Stimulated activated CD4-positive, alpha-beta T cell treated with anti-CD3 and anti-CD28 coated beads, Interleukin-4, amount 100 ng/mL, for 24 hours (primary cell): ENCODE results near the gene FAM131A.

Experiments used
- DNase-seq: peaks from one replicate; pipeline ENCODE4 v3.0.0-alpha.2; 2020

Gene FAM131A, protein sequence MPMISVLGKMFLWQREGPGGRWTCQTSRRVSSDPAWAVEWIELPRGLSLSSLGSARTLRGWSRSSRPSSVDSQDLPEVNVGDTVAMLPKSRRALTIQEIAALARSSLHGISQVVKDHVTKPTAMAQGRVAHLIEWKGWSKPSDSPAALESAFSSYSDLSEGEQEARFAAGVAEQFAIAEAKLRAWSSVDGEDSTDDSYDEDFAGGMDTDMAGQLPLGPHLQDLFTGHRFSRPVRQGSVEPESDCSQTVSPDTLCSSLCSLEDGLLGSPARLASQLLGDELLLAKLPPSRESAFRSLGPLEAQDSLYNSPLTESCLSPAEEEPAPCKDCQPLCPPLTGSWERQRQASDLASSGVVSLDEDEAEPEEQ

DNA sequence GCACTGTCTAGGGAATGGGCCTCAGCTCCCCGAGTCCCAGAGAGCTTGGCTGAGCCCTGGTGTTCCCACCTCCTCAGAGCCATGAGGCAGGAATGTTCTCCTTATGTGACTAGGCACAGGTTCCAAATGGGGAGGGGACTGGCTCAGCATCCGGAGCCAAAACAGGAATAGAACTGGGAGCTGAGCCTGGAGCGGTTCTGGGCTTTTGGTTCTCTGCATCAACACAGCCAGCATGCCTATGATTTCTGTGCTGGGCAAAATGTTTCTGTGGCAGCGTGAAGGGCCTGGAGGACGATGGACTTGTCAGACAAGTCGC lies at the start of gene FAM131A:
Gene FAM131A, plus strand, starts transcription at position 202 of the 316 bp plus-strand sequence. Its CDS starts 31 bp downstream, at position 233.
- no peak for DNase-seq

DNA sequence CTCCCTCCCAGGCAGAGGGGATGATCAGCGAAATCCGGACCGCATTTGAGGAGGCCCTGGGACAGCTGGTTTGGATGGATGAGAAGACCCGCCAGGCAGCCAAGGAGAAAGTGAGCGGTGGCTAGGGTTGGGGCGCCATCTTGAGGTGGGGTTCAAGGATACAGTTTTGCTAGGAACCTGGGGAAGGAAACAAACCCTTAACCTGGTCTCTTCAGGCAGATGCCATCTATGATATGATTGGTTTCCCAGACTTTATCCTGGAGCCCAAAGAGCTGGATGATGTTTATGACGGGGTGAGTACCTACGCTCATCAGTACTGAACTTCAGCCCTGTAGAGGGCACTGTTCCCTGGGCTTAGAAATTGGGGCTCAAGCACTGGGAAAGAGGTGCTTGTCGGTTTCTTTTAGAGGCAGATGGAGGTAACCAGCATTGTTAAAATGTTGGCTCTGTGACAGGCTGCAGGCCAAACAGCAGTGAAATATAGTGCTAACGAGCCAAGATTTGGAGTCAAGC lies 47.9 kb upstream of the FAM131A start:
- DNase-seq = peak; percentile 73

DNA sequence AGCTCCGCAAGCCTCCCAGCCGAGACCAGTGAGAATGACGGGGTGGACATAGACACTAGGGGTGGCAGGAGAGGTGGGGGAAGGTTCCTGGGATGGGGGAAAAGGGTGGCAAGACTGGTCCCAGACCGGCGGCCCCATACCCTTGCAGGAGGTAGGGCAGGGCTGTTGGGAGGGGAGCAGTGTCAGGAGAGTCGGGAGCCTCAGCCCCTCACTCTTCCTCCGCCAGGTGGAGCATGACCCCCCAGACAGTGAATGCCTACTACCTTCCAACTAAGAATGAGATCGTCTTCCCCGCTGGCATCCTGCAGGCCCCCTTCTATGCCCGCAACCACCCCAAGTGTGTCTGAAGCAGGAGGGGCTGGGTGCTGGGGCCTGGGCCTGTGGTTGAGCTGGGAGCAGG lies 47.1 kb upstream of the FAM131A start:
- DNase-seq = no peak

DNA sequence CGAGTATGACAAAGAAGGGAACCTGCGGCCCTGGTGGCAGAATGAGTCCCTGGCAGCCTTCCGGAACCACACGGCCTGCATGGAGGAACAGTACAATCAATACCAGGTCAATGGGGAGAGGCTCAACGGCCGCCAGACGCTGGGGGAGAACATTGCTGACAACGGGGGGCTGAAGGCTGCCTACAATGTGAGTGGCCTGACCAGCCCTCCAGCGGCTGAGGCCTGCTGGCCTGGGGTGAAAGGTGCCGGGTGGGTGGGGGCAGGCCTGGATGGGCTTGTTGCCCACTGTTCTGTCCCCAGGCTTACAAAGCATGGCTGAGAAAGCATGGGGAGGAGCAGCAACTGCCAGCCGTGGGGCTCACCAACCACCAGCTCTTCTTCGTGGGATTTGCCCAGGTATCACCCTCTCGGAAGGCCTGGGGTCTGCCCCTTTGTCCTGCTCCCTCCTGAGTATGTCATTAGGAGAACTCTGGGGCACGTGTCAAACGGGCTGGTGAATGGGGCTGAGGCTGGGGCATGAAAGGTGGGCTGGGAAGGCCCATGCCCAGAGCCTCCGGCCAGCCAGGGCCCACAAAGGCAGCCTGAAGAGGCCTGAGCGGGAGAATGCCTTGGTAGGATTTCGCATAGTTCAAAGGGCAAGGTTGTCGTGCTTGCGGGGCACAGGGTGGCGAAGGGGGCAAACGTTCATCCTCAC lies 46.2 kb upstream of the FAM131A start:
- DNase-seq = no peak

DNA sequence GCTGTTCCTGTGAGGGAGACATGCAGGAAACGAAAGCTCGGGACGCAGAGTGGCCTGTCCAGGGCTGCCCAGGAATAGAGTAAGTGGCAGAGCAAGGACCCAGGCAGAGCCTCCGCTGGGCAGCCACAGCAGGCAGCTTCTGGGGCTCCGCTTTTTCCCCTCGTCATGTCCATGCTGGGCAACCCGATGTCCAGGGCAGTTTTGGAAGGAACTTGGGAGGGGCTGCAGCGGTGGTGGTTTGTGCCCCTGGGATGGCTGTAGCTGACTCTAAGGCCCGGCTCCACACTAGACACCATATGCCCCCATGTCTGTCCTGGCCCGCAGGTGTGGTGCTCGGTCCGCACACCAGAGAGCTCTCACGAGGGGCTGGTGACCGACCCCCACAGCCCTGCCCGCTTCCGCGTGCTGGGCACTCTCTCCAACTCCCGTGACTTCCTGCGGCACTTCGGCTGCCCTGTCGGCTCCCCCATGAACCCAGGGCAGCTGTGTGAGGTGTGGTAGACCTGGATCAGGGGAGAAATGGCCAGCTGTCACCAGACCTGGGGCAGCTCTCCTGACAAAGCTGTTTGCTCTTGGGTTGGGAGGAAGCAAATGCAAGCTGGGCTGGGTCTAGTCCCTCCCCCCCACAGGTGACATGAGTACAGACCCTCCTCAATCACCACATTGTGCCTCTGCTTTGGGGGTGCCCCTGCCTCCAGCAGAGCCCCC lies 45.5 kb upstream of the FAM131A start:
- no peak for DNase-seq

DNA sequence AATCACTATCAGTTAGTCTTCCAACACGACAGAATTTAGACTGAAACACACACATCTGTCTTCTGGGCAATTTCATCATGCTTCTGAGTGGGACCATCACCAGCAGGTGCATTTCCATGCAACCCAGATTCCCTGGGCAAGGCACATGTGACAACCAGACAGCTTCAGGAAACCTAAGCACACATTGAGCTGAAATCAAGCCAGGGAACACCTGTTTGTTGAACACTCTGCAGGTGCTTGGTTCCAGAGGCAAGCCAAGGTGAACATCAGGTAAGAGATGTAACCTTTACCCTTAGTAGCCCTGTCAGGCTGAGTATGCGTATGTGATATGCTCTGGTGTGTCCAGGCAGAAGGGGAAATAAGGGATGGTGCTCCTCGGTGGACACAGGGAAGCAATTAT lies 41.6 kb upstream of the FAM131A start:
- no peak for DNase-seq

DNA sequence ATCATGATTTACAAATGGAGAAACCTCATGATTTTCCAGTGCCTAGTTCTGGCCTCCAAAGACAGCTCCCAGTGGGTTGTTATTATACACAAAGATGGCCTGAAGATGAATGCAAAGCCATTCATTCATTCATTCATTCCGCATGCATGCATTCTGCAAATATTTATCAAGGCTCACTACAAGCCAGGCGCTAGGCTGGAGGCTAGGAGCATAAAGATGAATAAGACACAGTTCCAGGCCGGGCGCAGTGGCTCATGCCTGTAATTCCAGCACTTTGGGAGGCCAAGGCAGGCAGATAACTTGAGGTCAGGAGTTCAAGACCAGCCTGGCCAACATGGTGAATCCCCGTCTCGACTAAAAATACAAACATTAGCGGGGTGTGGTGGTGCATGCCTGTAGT lies 40.8 kb upstream of the FAM131A start:
- no peak for DNase-seq

DNA sequence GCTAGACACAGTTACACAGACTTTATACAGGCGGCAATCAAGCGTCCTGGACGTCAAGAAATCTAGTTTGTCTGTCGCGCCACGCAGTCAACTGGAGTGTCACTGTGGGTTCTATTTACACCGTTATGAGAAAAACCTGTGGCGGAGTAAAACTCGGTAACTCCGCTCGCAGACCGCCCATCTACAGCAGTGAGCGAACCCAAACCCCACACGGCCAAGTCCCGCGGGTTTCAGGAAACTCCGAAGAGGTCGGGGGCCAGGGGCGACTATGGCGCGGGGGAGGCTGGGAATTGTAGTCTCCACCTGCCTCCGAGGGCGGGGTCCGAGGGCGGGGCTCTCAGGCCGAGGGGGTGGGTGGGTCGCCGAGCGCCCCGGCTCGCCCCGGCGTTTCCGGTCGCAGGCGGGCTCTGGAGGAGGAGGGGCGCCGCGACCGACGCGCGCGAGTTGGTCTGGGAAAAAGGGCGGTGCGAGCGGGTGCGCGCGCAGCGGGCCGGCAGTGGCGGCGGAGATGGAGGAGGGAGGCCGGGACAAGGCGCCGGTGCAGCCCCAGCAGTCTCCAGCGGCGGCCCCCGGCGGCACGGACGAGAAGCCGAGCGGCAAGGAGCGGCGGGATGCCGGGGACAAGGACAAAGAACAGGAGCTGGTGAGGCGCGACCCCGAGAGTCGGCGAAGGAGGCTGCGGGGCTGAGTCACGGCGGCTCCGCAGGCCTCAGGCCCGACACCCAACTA lies 38.5 kb upstream of the FAM131A start, which contains the start of gene PSMD2:
Gene PSMD2, plus strand, starts transcription at position 483 of the 729 bp plus-strand sequence. Its CDS starts 26 bp downstream, at position 509.
- peak; percentile 98 for DNase-seq

DNA sequence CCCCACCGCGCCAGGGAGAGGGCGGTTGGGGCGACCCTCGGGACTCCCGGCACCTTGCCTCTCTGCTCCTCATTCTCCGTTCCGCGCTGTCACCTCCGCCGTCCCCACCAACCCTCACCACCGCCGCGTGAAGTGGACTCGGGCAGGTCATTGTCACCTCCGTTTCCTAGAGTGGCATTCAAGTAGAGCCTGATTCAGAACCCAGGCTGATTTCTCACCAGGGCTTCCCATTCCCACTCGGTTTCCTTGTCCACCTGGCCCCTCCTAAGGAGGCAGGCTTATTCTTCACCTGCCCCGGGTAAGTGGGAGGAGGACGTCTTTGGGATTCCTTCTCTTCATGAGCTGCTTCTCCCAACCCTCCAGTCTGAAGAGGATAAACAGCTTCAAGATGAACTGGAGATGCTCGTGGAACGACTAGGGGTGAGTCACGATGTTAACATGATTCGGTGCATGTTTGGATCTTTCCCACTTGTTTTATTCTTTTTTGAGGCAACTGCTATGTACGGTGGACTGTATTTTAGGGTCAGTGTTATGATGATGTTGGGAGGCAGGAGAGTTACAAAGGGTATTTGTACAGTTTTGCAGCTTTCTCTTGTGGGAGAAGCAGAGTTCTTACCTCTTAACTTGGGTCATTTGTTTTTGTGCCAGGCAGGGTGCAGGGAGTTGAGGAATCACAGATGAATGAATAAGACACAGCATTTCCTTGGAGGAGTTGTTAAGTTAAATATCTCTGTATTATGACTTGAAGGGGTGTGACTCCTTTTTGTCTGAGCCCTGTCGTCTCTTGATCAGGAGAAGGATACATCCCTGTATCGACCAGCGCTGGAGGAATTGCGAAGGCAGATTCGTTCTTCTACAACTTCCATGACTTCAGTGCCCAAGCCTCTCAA lies 37.7 kb upstream of the FAM131A start:
- no peak for DNase-seq

DNA sequence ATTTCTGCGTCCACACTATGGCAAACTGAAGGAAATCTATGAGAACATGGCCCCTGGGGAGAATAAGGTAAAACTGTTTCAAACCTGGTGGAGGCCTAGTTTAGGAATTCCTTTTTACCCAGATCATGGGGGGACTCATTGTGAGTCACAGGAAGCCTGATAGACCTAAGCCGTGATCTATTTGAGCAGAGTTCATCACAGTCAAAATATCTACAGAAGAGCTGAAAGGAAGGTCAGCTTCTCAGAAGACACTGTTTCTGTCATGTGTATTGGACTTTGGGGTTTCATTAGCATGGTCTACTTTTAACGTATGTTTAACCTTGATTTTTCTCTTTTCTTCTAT lies 37.1 kb upstream of the FAM131A start:
- DNase-seq = no peak

DNA sequence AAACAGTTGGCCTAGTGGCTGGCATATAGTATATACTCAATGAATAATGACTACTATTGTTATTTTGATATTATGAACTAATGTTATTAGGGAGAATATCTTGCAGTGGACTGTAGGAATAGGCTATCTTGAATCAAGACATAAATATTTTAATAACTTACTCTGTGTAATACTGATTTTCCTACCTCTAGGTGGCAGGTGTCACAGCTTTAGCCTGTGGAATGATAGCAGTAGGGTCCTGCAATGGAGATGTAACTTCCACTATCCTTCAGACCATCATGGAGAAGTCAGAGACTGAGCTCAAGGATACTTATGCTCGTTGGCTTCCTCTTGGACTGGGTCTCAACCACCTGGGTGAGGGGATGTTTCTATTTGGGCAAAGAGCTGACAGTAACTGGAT lies 31.8 kb upstream of the FAM131A start:
- DNase-seq = no peak

DNA sequence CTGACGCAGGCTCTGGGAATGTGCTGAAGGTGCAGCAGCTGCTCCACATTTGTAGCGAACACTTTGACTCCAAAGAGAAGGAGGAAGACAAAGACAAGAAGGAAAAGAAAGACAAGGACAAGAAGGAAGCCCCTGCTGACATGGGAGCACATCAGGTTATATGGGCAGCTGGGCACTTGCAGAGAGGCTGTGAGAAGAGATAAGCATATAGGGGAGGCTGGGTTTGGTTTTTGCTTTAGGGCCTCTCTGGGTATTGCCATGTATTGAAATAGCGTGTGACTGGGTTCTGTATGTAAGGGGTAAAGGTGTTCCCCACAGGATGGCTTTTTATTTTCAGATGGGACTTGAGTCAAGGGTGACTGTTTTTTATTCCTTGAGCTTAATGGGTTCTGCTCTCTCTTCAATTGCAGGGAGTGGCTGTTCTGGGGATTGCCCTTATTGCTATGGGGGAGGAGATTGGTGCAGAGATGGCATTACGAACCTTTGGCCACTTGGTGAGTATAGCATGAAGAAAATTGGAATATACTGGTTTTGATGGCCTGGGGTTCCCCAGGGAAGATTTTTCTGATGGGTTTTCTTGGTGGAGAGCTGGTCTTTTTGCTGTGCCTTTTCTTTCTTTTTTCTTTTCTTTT lies 30.9 kb upstream of the FAM131A start:
- DNase-seq = no peak

DNA sequence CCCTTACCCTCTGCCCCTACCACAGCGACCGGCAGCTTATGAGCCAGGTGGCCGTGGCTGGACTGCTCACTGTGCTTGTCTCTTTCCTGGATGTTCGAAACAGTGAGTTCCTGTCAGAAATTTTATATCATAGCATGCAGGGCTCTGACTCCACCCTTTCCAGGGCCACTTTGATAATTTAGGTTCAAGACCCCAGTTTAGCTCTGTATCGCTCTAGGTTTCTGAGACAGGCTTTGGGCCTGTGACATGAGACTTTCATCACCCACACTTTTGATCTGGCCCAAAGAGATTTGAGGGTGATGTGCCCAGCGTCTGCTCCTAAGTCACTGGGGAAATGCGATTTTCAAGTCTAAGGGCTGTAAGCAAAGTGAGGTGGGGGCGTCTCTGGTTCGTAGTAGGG lies 29.5 kb upstream of the FAM131A start:
- no peak for DNase-seq

DNA sequence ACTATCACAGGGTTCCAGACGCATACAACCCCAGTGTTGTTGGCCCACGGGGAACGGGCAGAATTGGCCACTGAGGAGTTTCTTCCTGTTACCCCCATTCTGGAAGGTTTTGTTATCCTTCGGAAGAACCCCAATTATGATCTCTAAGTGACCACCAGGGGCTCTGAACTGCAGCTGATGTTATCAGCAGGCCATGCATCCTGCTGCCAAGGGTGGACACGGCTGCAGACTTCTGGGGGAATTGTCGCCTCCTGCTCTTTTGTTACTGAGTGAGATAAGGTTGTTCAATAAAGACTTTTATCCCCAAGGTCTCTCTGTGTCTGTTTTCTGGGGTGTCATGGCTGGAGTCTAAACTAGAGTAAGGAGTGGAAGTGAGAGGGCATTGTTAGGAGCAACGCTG lies 28.7 kb upstream of the FAM131A start:
- DNase-seq = no peak

DNA sequence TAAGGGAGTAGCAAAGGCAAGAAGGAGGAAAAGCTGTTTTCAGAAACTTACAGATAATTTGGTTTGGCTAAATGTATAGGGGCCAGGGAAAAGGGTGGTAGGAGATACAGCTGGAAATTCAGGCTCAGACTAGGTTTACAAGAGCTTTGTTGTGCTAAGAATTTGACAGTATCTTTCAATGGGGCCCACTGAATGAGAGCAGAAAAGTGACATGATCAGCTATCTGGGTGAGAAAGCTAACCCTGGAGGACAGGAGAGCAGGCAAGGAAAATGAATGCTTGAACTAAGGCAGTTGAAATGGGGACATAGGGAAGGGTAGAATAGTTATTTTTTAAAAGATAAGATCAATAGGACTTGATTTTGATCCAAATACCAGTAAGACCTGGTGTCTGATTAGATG lies 25.8 kb upstream of the FAM131A start:
- DNase-seq = no peak

DNA sequence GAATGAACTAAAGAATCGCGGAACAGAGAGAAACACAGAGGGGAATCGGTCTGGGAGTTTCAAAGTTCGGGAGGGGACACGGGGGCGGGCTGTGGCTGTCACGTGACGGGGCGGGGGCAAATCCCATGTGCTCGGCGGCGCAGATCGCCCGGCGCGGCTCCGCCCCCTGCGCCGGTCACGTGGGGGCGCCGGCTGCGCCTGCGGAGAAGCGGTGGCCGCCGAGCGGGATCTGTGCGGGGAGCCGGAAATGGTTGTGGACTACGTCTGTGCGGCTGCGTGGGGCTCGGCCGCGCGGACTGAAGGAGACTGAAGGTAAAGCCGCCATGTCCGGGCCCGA lies 23.1 kb upstream of the FAM131A start, which contains the start of gene EIF4G1:
Gene EIF4G1, plus strand, starts transcription at position 244 of the 337 bp plus-strand sequence. CDS start 1,191 bp downstream, outside the sequence.
- DNase-seq = peak; percentile 93

DNA sequence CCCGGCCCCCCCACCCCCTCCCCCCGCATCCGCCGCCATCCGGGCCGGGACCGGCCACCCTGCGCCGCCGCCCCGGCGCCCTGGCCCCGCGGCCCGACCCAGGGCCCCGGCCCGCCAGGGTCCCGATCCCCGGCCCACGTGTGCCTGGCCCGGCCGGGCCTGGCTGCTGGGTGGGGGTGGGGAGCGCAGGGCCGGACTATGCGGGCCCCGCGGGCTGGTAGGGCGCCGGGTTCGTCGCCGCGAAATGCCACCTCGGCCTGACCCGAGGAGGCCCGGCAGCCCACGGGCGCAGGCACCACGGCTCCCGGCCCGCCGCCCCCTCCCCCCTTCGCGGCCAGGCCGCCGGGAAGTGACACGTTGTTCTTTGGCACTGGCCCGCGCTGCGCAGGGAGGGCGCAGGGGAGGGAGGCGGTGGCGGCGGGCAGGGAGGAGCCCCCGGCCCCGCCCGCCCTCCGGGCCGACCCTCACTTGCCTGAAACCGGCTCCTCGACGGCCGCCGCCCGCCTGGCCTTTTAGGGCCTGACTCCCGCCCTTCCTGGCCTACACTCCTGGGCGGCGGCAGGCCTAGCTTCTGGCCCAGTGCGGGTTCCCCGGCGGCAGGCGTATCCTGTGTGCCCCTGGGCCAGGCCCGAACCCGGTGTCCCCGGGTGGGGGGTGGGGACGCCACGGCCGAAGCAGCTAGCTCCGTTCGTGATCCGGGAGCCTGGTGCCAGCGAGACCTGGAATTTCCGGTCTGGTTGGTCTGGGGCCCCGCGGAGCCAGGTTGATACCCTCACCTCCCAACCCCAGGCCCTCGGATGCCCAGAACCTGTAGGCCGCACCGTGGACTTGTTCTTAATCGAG lies 22.5 kb upstream of the FAM131A start:
- DNase-seq = peak; percentile 62

DNA sequence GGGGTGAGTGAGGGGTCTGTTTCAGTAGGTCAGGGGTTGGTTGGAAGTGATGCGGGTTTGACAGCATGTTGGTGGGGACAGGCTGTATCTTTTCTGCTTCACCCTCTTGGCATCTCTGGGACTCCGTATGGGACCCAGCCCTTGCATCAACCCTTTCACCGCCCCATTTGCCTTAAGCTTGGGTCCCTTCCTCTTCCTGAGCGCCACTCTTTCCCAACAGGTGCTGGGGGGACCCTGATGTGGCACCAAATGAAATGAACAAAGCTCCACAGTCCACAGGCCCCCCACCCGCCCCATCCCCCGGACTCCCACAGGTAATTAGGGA lies 21.9 kb upstream of the FAM131A start:
- DNase-seq = no peak

DNA sequence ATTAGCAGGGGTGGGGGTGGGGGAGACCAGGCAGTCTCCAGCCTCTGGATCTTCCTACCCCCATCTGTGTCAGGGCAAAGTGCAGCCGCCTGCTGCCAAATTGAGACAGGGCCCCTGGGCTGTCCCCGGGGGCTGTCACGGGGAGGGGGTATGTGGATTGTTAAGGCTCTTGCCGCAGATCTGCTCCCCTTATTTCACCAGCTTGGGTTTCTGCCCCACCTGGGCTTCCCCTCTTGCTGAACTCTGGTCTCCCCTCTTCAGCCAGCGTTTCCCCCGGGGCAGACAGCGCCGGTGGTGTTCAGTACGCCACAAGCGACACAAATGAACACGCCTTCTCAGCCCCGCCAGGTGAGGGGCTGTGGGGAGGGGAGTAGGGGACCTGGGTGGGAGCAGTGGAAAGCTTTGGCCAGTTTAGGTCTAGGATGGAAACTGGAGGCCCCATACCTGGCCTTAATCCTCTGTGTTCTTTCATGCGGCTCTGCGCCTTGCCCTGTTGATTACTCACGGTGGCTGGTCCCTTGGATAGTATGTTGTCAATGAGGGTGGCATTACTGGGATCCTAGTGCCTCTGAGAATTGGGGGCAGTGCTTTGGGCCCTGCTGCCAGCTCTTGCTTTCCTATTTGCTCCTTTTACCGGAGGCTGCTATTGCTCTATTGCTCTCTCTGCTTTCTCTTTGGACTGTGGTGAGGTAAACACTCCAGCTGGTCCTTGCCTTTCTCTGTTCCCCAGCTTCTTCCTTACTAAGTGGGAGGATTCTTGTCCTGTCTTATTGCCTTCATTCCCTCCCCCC lies 21.3 kb upstream of the FAM131A start:
- no peak for DNase-seq

DNA sequence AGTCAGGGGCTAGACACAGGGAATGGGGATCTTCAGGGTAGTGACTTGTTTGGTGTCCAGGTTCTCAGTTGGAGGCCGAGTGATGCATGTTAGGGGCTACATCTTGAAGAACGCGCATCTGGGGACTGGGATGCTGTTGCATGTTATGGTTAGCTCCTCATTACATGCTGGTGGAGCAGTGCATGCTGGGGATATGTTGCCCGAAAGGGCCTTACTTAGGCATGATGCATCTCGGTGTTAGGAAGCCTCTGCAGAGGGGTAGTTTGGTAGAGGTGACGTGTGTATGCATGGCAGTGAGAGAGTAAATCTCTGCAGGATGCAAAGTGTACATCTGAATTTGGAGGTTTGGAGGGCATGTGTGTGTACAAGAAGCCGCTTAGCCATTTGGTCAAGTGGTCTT lies 20.6 kb upstream of the FAM131A start:
- DNase-seq = no peak
